LNCAP (cell line): Measurements from ENCODE around the gene SLC24A4.

Experiments used
- CTCF ChIP-seq: fragments of 450-650 bp; IDR thresholded peaks from 2 replicates; pipeline ENCODE4 v1.5.1; 2017; ENCODE audit warnings: mild to moderate bottlenecking

SLC24A4 gene

GRCh38 chr14:92336363-92336762, 13.4 kb downstream of the SLC24A4 start:
- TF ChIP-seq CTCF, result no peak

DNA sequence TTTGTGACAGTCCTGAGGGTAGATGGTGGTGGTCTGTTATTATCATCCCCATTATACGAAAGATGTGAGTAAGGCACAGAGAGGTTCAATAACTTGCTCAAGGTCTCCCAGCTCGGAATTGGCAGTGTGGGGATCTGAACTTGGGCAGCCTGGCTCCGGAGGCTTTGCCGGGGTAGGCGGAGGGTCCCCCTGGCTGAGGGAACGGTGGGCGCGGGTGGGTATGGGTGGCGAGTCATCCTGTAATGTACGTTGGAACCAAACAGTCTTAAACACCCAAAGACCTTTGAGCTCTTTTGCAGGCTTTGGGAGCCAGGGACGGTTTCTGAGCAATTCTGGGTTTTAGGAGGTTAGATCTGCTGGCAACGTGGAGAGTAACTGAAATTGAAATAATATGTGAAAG, 16.5 kb downstream of the SLC24A4 start:
- TF ChIP-seq CTCF, result no peak

DNA sequence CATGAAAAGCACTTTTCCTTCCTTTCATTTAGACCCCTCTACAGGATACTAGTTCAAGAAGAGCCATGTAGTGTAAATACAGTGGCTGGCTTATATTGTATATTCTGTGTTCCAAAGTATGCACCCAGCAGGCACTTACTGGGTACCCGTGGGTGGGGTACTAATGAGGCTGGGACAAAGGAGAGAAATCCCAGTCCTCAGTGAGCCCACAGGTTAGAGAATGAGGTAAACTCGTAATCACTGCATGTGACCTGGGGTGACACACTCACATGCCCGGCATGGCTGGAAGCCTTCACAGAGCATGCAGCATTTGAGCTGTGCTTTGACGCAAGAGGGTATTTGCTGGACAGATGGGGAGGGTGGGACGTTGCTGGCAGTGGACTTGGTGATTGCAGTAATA, 17.1 kb downstream of the SLC24A4 start:
- TF ChIP-seq CTCF, result no peak

GRCh38 chr14:92340931-92341330, 18.0 kb downstream of the SLC24A4 start:
- TF ChIP-seq CTCF, result no peak

DNA sequence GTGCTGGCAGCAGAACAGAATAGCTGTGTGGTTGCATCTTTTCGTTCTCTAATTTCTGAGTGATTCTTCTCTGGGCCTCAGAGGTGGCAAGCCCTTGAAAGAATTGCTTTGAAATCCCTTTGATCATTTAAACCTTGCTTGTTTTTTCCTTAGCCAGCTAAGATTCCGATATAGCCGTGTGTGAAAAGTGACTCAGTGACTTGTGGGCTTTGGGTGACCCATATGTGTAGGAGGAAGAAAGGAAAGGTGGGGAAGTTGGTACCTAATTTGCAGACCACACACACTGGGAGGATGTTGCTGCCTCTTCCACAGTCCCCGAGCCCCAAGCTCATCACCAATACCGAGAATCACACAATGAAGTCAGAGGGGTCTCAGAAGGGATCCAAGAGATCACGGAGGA, 18.8 kb downstream of the SLC24A4 start:
- TF ChIP-seq CTCF, result no peak

- no peak for TF ChIP-seq CTCF
These were observed 25.2 kb downstream of the SLC24A4 start for GRCh38 chr14:92348154-92348553.

DNA sequence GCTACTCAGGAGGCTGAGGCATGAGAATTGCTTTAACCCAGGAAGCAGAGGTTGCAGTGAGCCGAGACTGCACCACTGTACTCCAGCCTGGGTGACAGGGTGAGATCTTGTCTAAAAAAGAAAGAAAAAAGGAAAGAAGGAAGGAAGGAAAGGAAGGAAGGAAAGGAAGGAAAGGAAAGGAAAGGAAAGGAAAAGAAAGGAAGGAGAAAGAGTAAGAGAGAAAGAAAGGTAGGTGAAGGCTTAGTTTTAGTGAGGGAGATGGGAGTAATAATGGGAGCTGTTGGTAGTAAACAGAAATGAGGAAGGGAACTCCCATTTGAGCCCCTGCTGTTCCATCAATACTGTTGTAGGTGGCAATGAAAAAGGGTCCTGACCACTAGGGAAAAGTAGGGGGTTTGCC, 28.8 kb downstream of the SLC24A4 start:
- TF ChIP-seq CTCF, result no peak

DNA sequence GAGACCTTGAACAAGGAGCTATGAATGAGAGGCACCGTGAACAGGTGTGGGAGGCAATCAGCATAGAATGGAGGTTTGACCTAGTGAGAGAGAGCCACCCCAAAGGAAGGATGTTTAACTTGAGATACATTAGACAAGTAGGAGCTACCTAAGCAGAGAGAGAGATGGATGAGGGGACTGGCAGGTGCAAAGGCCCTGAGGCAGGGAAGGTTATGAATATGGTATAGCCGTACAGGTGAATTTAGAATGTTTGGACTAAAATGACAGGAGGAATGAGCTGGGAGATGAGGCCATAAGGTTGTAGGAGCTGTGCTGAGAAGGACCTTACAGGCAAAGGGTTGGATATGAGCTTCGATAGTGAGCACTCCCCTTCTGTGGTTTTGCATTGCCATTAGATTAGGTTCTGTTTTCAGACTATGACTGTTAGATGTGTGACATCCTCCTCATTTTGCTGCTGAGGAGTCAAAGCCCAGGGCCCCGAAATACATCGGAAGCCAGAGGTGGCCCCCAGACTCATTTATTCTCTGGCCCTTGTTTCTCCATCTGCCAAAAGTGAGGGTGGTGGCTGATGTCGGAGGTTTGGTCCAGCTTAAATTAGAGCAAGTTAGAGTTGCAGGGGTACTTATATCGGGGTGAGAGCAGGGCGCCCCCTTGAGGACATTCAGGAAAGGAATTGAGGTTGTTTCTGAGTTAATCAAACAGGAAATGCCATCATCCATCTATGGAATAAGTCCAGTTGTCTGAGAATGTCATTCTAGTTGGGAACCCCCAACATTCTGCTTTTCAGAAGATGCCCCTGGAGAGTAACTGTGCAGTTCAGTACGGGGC, 29.4 kb downstream of the SLC24A4 start:
- peak; percentile 42; the same call in 1 of the 2 replicates for TF ChIP-seq CTCF
